Measurements from ENCODE around the gene FAM163B. TPM values are rescaled to one million over a fixed set of nuclear protein-coding genes. Genes with fewer than 3 reads are reported as not detected.

FAM163B gene
- total RNA-seq, 1 donor from 2014 or later = not detected

DNA sequence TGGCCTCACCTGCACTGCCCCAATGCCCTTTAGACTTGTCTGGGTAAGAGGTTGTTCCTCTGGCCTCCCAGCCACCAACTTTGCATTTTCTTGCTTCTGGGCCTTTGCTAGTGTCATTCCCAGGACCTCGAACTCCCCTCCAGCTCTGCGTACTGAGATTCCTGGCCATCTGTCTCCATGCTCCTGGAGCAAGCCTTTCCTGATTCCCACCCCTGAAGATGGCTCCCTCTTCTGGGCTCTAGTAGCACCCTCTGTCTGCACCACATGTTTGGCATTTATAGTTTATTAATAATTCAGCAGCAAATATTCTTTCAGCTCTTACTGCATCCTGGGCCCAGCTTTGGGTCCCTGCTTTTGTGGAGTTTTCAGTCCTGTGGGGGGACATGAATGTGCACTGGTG lies 14.9 kb downstream of the FAM163B start:
- no peak overlapping the region for H3K4me3 ChIP-seq (ENCODE audit: low read length in 3 of 3)
- H3K27ac ChIP-seq (ENCODE audit: low read depth, low read length) = no peak overlapping the region
- peaks cover 7 to 10% (median 8%) of the 10 kb centered on the region in 3 donors for H3K9me3 ChIP-seq (ENCODE audit: control insufficient read depth in 3 of 3, low read length in 3 of 3)
- H3K27me3 ChIP-seq (ENCODE audit: control insufficient read depth in 3 of 3, insufficient read depth in 3 of 3, low read length in 3 of 3) = peaks cover 6 to 45% (median 17%) of the 10 kb centered on the region in 3 donors
- no peak overlapping the region for H3K9ac ChIP-seq (ENCODE audit: low read depth in 1 of 3, low read length in 3 of 3)
- H3K4me1 ChIP-seq (ENCODE audit: control insufficient read depth in 3 of 3, insufficient read depth in 3 of 3, low read length in 3 of 3) = no peaks in the 10 kb centered on the region
- H3K36me3 ChIP-seq (ENCODE audit: control insufficient read depth in 3 of 3, insufficient read depth in 3 of 3, low read length in 3 of 3) = no peaks in the 10 kb centered on the region

DNA sequence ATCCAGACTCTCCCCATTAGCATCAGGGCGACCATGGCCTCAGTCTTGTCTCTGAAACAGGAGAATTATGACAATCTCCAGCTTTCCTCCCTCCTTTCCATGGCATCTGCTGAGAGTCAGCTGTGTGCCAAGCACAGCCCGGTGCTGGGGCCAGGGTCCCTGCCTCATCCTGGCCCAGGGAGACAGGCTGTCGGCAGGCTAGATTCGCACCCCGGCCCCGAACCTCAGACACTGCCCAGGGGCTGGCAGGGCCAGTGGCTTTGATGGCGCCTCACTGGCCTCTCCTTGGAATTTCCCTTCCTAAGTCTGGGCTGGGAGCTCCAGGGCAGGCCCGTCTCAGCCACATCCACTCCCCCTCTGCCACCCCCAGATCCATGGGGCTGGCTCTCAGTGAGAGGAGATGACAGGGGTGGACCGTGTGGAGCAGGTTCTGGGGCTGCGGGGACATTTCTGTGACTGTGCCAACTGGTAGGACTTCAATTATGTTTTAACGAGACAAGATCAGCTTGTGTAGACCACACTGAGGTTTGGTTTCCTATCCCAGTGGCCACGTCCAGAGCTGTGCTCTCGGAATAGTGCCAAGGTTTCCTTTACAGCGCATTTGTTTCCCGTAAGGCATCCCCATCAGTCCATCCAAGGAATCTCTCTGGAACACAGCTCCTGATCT lies 15.5 kb downstream of the FAM163B start:
- no peak overlapping the region for H3K9ac ChIP-seq (ENCODE audit: low read depth in 1 of 3, low read length in 3 of 3)
- peaks cover 7 to 10% (median 7%) of the 10 kb centered on the region in 3 donors for H3K9me3 ChIP-seq (ENCODE audit: control insufficient read depth in 3 of 3, low read length in 3 of 3)
- H3K4me1 ChIP-seq (ENCODE audit: control insufficient read depth in 3 of 3, insufficient read depth in 3 of 3, low read length in 3 of 3) = no peaks in the 10 kb centered on the region
- no peaks in the 10 kb centered on the region for H3K36me3 ChIP-seq (ENCODE audit: control insufficient read depth in 3 of 3, insufficient read depth in 3 of 3, low read length in 3 of 3)
- H3K27ac ChIP-seq (ENCODE audit: low read depth, low read length) = no peak overlapping the region
- no peak overlapping the region for H3K4me3 ChIP-seq (ENCODE audit: low read length in 3 of 3)
- H3K27me3 ChIP-seq (ENCODE audit: control insufficient read depth in 3 of 3, insufficient read depth in 3 of 3, low read length in 3 of 3) = peaks cover 6 to 51% (median 18%) of the 10 kb centered on the region in 3 donors

DNA sequence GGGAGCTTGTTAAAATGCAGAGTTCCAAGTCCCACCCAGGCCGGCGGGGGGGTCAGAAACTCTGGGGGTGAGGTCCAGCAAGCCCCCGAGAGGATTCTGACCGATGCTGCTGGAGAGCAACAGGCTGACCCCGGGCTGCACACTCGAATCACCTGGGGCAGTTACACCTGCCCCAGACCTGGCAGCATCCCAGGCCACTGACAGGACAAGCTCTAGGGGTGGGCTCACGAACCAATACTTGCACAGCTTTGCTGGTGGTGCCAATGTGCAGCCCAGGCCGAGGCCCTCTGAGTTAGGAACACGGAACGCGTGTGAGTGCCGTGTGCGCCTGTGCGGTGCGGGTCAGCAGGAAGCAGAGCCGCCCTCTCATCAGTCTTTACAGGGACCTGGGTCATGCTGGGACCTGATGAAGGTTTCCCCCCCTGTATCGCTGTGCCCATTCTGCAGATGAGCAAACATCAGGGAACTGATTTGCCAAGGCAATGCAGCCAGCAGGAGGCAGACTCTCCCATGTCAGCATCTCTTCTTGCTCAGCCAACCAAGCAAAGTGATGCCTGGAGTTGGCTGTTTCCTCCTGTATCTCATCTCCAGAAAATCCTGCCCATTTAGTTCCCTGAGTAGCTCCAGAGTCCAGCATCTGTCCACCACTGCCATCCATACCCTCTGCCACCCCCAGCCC lies 16.3 kb downstream of the FAM163B start:
- Histone ChIP-seq H3K9ac (ENCODE audit: low read depth in 1 of 3, low read length in 3 of 3) (no peak overlapping the region), H3K27ac (ENCODE audit: low read depth, low read length) (no peak overlapping the region), H3K9me3 (ENCODE audit: control insufficient read depth in 3 of 3, low read length in 3 of 3) (peaks cover 6 to 10% (median 7%) of the 10 kb centered on the region in 3 donors), H3K4me3 (ENCODE audit: low read length in 3 of 3) (no peak overlapping the region), H3K27me3 (ENCODE audit: control insufficient read depth in 3 of 3, insufficient read depth in 3 of 3, low read length in 3 of 3) (peaks cover 6 to 60% (median 18%) of the 10 kb centered on the region in 3 donors), H3K36me3 (ENCODE audit: control insufficient read depth in 3 of 3, insufficient read depth in 3 of 3, low read length in 3 of 3) (no peaks in the 10 kb centered on the region), H3K4me1 (ENCODE audit: control insufficient read depth in 3 of 3, insufficient read depth in 3 of 3, low read length in 3 of 3) (no peaks in the 10 kb centered on the region)

DNA sequence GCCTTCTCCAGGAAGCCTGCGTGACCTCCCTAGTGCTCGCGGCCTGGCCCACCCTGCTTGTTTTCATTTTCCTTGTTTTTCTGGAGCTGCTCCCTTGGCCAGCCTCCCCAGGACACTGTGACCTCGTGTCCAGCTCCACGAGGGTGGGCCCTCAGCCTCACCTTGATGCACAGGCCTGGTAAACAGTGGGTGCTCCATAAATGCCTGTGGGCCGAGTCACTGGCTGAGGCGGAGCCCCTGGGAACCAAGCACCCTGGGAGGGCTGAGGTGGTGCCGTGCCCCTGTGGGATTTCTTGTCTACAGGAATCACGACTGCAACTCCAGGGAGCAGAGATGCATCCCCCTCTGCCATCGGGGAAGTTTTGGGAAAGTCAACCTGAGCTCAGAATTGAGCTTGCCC lies 17.2 kb downstream of the FAM163B start:
- peaks cover 11 to 68% (median 25%) of the 10 kb centered on the region in 3 donors for H3K27me3 ChIP-seq (ENCODE audit: control insufficient read depth in 3 of 3, insufficient read depth in 3 of 3, low read length in 3 of 3)
- no peaks in the 10 kb centered on the region for H3K4me1 ChIP-seq (ENCODE audit: control insufficient read depth in 3 of 3, insufficient read depth in 3 of 3, low read length in 3 of 3)
- H3K9ac ChIP-seq (ENCODE audit: low read depth in 1 of 3, low read length in 3 of 3) = no peak overlapping the region
- H3K36me3 ChIP-seq (ENCODE audit: control insufficient read depth in 3 of 3, insufficient read depth in 3 of 3, low read length in 3 of 3) = no peaks in the 10 kb centered on the region
- H3K4me3 ChIP-seq (ENCODE audit: low read length in 3 of 3) = no peak overlapping the region
- no peak overlapping the region for H3K27ac ChIP-seq (ENCODE audit: low read depth, low read length)
- H3K9me3 ChIP-seq (ENCODE audit: control insufficient read depth in 3 of 3, low read length in 3 of 3) = peaks cover 0 to 4% (median 3%) of the 10 kb centered on the region in 3 donors

DNA sequence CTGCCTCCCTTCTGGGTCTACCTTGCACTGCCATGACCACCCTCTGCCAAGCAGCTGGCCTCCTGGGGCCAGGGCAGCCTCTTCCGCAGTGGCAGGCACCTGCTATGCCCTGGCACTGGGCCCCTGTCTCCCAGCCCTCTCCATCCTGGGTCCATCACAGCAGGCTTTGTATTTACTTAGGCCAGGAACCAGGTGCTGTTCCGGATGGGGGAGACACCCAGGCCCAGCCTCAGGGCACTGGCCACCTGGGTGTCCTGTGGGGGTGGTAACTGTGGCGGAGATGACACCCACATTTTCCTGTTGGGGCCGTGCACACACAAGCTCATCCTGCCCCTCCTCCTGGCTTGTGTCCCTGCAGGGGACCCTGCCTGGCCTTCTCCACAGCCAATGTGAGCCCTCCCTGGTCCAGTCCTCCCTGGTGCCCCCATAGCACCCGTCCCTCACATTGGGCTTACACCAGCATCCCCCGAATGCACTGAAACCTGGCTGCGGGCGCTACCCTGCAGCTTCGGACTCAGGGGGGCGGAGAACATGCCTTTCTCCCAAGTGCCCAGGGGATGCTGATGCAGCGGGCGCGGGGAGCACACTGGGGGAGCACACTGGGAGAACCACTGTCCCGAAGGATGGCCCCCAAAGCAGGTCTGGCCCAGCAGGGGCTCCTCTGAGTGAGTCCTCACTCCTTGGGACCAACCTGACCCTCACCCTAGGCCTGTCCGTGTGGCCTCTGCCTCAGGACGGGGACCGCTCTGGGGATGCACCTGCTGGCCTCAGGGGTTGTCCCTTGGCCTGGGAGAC lies 17.9 kb downstream of the FAM163B start:
- Histone ChIP-seq H3K4me1 (ENCODE audit: control insufficient read depth in 3 of 3, insufficient read depth in 3 of 3, low read length in 3 of 3) (no peaks in the 10 kb centered on the region), H3K27me3 (ENCODE audit: control insufficient read depth in 3 of 3, insufficient read depth in 3 of 3, low read length in 3 of 3) (peaks cover 18 to 74% (median 31%) of the 10 kb centered on the region in 3 donors), H3K9me3 (ENCODE audit: control insufficient read depth in 3 of 3, low read length in 3 of 3) (peaks cover 0 to under 1% (median 0%) of the 10 kb centered on the region in 3 donors), H3K27ac (ENCODE audit: low read depth, low read length) (no peak overlapping the region), H3K36me3 (ENCODE audit: control insufficient read depth in 3 of 3, insufficient read depth in 3 of 3, low read length in 3 of 3) (no peaks in the 10 kb centered on the region), H3K9ac (ENCODE audit: low read depth in 1 of 3, low read length in 3 of 3) (no peak overlapping the region), H3K4me3 (ENCODE audit: low read length in 3 of 3) (no peak overlapping the region)

DNA sequence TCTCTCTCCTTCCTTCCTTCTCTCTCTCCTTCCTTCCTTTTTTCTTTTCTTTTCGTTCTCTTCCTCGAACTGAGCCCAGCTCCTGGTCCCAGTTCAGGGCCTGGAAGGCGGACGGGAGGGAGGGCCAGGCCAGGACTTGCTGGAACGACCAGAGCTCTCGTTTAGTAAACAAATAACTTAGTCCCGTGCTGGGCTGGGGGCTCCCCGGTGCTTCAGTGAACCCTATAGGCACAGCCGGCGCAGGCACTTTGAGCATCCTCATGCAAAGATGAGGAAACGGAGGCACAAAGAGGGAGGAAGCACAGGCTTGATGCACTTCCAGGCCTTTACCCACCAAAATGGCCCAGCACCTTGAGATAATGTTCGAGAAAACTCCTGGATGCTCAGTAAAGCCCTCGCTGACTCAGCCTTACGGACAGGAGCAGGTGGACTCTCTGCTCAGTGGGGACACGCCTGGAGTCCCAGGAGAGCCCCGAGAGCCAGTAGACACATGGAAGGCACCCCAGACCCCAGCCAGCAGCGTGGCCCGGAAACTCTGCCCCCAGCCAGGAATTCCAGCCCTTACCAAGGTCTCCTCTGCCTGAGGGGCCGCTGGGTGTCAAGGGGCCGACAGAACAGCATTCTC lies 18.8 kb downstream of the FAM163B start:
- Histone ChIP-seq H3K4me3 (ENCODE audit: low read length in 3 of 3) (no peak overlapping the region), H3K9ac (ENCODE audit: low read depth in 1 of 3, low read length in 3 of 3) (no peak overlapping the region), H3K9me3 (ENCODE audit: control insufficient read depth in 3 of 3, low read length in 3 of 3) (no peaks in the 10 kb centered on the region), H3K27ac (ENCODE audit: low read depth, low read length) (no peak overlapping the region), H3K27me3 (ENCODE audit: control insufficient read depth in 3 of 3, insufficient read depth in 3 of 3, low read length in 3 of 3) (peaks cover 28 to 78% (median 38%) of the 10 kb centered on the region in 3 donors), H3K36me3 (ENCODE audit: control insufficient read depth in 3 of 3, insufficient read depth in 3 of 3, low read length in 3 of 3) (no peaks in the 10 kb centered on the region), H3K4me1 (ENCODE audit: control insufficient read depth in 3 of 3, insufficient read depth in 3 of 3, low read length in 3 of 3) (peaks cover 0 to 4% (median 4%) of the 10 kb centered on the region in 3 donors)

DNA sequence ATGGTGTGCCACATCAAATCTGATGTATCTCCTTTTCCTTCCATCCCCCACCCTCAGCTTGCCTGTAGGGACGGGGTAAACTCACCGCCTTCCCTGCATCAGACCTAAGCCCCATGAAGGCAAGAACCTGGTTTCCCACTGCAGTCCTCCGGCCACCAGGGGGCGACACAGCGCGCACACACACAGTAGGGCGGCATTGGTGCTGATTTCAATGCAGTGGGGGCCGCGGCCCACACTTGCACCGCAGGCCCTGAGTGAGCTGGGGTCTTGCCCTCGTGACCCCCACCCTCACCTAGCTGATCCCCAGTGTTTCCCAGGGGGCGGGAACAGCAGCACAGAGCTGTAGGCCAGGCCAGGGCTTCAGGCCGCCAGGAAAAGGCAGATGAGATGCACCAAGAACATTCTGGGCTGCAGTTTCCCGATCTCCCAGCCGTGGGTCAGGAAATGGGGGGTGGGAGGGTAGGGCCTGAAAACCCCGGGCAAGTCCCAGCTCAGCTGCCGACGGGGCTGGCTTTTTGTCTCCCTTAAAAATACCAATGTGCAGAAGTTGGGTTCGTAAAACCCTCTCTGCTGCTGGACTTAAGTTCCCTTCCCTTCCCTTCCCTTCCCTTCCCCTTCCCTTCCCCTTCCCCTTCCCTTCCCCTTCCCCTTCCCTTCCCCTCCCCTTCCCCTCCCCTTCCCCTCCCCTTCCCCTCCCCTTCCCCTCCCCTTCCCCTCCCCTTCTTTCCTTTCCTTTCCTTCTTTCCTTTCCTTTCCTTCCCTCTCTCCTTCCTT lies 19.5 kb downstream of the FAM163B start:
- Histone ChIP-seq H3K9ac (ENCODE audit: low read depth in 1 of 3, low read length in 3 of 3) (no peak overlapping the region), H3K9me3 (ENCODE audit: control insufficient read depth in 3 of 3, low read length in 3 of 3) (no peaks in the 10 kb centered on the region), H3K27ac (ENCODE audit: low read depth, low read length) (no peak overlapping the region), H3K4me1 (ENCODE audit: control insufficient read depth in 3 of 3, insufficient read depth in 3 of 3, low read length in 3 of 3) (peaks cover 4 to 7% (median 7%) of the 10 kb centered on the region in 3 donors), H3K36me3 (ENCODE audit: control insufficient read depth in 3 of 3, insufficient read depth in 3 of 3, low read length in 3 of 3) (no peaks in the 10 kb centered on the region), H3K4me3 (ENCODE audit: low read length in 3 of 3) (no peak overlapping the region), H3K27me3 (ENCODE audit: control insufficient read depth in 3 of 3, insufficient read depth in 3 of 3, low read length in 3 of 3) (peaks cover 35 to 84% (median 40%) of the 10 kb centered on the region in 3 donors)

DNA sequence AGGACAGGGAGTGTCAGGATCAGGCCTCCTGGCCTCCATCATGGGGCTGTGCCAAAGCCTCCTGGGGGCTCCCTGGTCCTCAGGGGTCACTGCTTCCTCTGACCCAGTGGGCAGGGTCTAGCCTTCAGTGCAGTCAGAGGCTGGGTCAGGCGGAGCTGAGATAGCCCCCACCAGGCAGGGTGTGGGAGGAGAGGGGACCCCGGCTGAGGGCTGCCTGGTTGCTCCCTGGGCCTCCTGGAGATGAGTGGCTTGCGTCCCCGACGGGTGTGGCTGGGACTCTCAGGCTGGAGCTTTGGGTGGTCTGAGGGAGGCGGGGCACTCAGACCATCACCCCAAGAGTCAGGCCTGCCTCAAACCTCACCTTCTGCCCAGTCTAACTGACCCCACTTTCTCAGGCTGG lies 21.7 kb downstream of the FAM163B start:
- H3K4me1 ChIP-seq (ENCODE audit: control insufficient read depth in 3 of 3, insufficient read depth in 3 of 3, low read length in 3 of 3) = peaks cover 9 to 11% (median 11%) of the 10 kb centered on the region in 3 donors
- no peaks in the 10 kb centered on the region for H3K9me3 ChIP-seq (ENCODE audit: control insufficient read depth in 3 of 3, low read length in 3 of 3)
- no peak overlapping the region for H3K9ac ChIP-seq (ENCODE audit: low read depth in 1 of 3, low read length in 3 of 3)
- H3K4me3 ChIP-seq (ENCODE audit: low read length in 3 of 3) = no peak overlapping the region
- peaks cover 41 to 82% (median 51%) of the 10 kb centered on the region in 3 donors for H3K27me3 ChIP-seq (ENCODE audit: control insufficient read depth in 3 of 3, insufficient read depth in 3 of 3, low read length in 3 of 3)
- no peak overlapping the region for H3K27ac ChIP-seq (ENCODE audit: low read depth, low read length)
- no peaks in the 10 kb centered on the region for H3K36me3 ChIP-seq (ENCODE audit: control insufficient read depth in 3 of 3, insufficient read depth in 3 of 3, low read length in 3 of 3)

DNA sequence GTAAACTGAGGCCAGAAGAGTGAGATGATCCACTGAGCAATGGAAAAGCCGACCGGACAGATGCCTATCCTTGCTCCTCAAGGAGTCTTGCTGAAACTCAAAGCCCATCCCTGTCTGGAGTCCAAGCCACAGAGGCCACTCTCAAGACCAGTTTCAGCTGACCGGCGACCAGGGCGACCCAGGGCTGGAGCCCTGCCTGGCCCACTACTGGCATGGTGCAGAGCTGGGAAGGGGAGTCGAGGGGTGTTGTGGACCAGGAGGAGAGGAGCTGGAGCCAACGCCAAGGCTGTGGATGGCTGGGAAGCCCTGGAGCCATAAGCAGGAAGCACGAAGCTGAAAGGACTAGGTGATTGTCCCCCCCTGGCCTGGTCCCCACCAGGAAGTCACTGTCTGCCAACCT lies 22.1 kb downstream of the FAM163B start:
- peaks cover 9 to 11% (median 11%) of the 10 kb centered on the region in 3 donors for H3K4me1 ChIP-seq (ENCODE audit: control insufficient read depth in 3 of 3, insufficient read depth in 3 of 3, low read length in 3 of 3)
- H3K27ac ChIP-seq (ENCODE audit: low read depth, low read length) = no peak overlapping the region
- no peaks in the 10 kb centered on the region for H3K9me3 ChIP-seq (ENCODE audit: control insufficient read depth in 3 of 3, low read length in 3 of 3)
- no peak overlapping the region for H3K4me3 ChIP-seq (ENCODE audit: low read length in 3 of 3)
- no peaks in the 10 kb centered on the region for H3K36me3 ChIP-seq (ENCODE audit: control insufficient read depth in 3 of 3, insufficient read depth in 3 of 3, low read length in 3 of 3)
- no peak overlapping the region for H3K9ac ChIP-seq (ENCODE audit: low read depth in 1 of 3, low read length in 3 of 3)
- peaks cover 41 to 81% (median 51%) of the 10 kb centered on the region in 3 donors for H3K27me3 ChIP-seq (ENCODE audit: control insufficient read depth in 3 of 3, insufficient read depth in 3 of 3, low read length in 3 of 3)
